ENCODE results near the gene DAB1. TPM values are rescaled to one million over a fixed set of nuclear protein-coding genes. Genes with fewer than 3 reads are reported as not detected.

The DAB1 gene
- total RNA-seq, 1 donor from 2014 or later = 3.1 TPM

DNA sequence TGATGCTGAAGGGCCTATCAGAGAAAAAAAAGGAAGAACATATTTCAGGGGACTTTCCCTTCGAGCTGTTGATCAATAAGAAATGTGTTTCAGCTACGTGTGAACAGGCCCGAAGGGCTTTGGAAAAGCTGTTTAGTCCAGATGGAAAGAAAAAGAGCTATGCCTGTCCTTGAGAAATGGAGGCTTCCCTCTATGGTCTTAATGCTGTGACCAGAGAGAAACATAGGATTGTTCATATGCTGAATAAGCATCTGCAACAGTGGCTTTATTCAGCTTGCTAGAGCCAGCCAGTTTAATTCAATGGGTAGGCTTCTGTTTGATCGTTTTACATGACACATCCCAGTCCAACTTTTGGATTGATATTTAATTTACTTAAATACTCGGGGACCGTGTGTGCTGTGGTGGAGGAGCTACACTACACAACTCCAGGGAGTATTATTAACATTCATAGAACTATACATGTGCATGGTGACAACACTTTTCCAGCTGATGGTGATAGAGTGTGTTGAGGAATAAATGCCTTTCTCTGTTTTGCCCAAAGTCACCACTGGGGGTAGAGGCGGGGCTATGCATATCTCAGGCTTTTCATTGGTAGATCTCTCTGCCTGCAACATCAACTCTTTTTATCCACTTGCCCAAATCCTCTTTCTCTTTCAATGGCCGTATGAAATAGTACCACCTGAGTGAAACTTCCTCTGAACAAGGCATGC is 351.3 kb downstream of the DAB1 start:
- Mint-ChIP-seq H3K9me3 (ENCODE audit: unreplicated experiment) (peaks cover 1% of the 10 kb centered on the region), H3K4me3 (ENCODE audit: unreplicated experiment) (peak overlapping the region; percentile 23), H3K27ac (ENCODE audit: unreplicated experiment) (peak overlapping the region; percentile 54), H3K4me1 (ENCODE audit: low read depth, unreplicated experiment) (peaks cover 14% of the 10 kb centered on the region), H3K36me3 (ENCODE audit: unreplicated experiment) (no peaks in the 10 kb centered on the region), H3K27me3 (ENCODE audit: unreplicated experiment) (no peaks in the 10 kb centered on the region)
- DNase-seq = peak; percentile 37
- TF ChIP-seq, protein P1, sequence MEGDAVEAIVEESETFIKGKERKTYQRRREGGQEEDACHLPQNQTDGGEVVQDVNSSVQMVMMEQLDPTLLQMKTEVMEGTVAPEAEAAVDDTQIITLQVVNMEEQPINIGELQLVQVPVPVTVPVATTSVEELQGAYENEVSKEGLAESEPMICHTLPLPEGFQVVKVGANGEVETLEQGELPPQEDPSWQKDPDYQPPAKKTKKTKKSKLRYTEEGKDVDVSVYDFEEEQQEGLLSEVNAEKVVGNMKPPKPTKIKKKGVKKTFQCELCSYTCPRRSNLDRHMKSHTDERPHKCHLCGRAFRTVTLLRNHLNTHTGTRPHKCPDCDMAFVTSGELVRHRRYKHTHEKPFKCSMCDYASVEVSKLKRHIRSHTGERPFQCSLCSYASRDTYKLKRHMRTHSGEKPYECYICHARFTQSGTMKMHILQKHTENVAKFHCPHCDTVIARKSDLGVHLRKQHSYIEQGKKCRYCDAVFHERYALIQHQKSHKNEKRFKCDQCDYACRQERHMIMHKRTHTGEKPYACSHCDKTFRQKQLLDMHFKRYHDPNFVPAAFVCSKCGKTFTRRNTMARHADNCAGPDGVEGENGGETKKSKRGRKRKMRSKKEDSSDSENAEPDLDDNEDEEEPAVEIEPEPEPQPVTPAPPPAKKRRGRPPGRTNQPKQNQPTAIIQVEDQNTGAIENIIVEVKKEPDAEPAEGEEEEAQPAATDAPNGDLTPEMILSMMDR (IDR thresholded peaks at IDR 0.05; ENCODE audit: partially characterized antibody, unreplicated experiment) = peak; percentile 41

DNA sequence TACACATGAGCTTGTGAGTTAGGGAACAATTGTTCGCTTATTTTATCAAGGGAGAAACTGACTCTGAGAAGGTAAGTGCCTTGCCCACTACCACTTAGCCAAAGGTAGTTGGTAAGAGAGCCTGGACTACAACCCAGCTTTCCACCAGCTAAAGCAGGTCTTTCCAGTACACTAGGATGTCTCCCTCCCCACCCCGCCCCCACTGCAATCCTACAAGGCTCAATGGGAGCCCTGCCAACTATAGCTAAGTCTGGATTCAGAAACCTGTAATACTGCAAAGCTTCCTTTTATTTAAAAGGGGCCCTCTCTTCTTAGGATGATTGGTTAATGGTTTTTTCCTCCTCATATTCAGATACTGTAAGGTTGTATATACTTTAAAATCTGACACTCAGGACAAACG is 356.0 kb downstream of the DAB1 start:
- Mint-ChIP-seq H3K9me3 (ENCODE audit: unreplicated experiment) (peaks cover 1% of the 10 kb centered on the region), H3K4me3 (ENCODE audit: unreplicated experiment) (no peak overlapping the region), H3K27ac (ENCODE audit: unreplicated experiment) (no peak overlapping the region), H3K27me3 (ENCODE audit: unreplicated experiment) (no peaks in the 10 kb centered on the region), H3K36me3 (ENCODE audit: unreplicated experiment) (no peaks in the 10 kb centered on the region), H3K4me1 (ENCODE audit: low read depth, unreplicated experiment) (peaks cover 10% of the 10 kb centered on the region)
- DNase-seq = no peak
- TF ChIP-seq, protein P1 (IDR thresholded peaks at IDR 0.05; ENCODE audit: partially characterized antibody, unreplicated experiment) = no peak

DNA sequence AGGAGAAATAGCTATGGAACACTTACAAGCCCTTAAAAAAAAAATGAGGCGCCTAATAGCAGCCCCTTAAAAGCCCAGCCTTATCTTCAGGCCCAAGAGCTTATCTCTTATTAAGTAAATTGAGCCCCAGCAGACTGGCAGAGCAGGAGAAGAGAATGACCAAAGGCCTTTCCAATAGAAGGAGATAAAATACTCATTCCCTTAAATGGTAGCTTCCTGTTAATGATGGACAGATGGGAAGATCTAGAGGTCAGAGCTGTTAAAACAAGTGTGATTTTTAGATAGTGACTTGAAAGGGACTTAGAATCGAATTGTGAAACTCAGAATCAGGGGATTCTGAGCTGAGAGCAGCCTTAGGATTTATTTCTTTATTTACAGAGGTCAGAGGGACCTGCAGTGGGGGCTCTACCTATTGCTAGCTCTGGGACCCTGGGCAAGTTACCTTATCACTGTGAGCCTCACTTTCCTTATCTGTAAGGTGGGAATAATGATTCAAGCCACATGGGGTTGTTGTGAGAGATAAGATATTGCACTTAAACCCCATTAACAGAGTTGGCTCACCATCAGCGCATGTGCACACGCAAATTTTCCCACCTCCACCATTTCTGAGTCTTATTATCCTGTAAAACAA is 356.8 kb downstream of the DAB1 start:
- Mint-ChIP-seq H3K4me1 (ENCODE audit: low read depth, unreplicated experiment) (peaks cover 4% of the 10 kb centered on the region), H3K27ac (ENCODE audit: unreplicated experiment) (no peak overlapping the region), H3K36me3 (ENCODE audit: unreplicated experiment) (no peaks in the 10 kb centered on the region), H3K9me3 (ENCODE audit: unreplicated experiment) (no peaks in the 10 kb centered on the region), H3K27me3 (ENCODE audit: unreplicated experiment) (no peaks in the 10 kb centered on the region), H3K4me3 (ENCODE audit: unreplicated experiment) (no peak overlapping the region)
- DNase-seq = no peak
- TF ChIP-seq, protein P1 (IDR thresholded peaks at IDR 0.05; ENCODE audit: partially characterized antibody, unreplicated experiment) = no peak

DNA sequence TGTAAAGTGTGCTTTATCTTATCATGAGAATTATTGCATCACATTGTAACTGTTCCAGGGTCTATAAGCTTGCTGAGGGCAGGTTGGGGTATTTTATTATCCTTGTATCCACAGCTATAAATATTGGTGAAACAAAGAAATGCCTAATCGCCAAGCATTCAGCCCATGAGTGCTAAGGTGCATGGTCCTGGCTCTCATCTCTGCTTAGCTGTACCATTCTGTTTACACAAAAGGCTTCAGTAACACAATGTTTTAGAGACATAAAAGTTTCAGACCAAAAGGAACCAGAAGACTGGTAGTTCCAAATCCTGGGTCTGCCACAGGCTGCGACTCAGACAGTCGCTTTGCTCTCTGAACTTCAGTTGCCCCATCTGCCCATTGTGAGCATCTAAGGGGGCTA is 358.4 kb downstream of the DAB1 start:
- Mint-ChIP-seq H3K36me3 (ENCODE audit: unreplicated experiment) (no peaks in the 10 kb centered on the region), H3K27ac (ENCODE audit: unreplicated experiment) (no peak overlapping the region), H3K9me3 (ENCODE audit: unreplicated experiment) (no peaks in the 10 kb centered on the region), H3K4me3 (ENCODE audit: unreplicated experiment) (no peak overlapping the region), H3K4me1 (ENCODE audit: low read depth, unreplicated experiment) (peaks cover 4% of the 10 kb centered on the region), H3K27me3 (ENCODE audit: unreplicated experiment) (no peaks in the 10 kb centered on the region)
- TF ChIP-seq, protein P1 (IDR thresholded peaks at IDR 0.05; ENCODE audit: partially characterized antibody, unreplicated experiment) = no peak
- no peak for DNase-seq

Data from glutamatergic neuron (in vitro differentiated cells).